ENCODE data around the gene SHLD1.

SHLD1 gene

DNA sequence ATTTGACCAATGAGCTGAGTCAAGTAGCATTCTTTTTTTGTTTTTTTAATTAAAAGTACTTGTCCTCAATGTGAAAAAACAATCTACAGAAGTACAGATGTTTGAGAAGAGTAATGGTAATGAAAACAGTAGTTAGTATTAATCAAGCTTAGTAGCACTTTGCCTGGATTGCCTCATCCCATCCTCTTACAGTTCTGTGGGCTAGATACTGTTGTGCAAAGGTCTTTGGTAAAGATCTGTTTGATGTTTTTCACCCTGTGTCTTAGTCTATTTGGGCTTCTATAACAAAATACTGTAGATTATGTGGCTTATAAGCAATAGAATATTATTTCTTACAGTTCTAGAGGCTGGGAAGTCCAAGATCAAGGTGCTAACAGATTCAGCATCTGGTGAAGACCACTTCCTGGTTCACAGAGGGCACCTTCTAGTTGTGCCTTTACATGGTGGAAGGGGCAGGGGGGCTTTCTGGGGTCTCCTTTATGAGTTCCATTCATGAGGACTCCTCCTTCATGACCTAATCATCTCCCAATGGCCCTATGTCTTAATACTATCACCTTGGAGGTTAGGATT lies 84.3 kb downstream of the SHLD1 start:
- TF ChIP-seq, protein P1, sequence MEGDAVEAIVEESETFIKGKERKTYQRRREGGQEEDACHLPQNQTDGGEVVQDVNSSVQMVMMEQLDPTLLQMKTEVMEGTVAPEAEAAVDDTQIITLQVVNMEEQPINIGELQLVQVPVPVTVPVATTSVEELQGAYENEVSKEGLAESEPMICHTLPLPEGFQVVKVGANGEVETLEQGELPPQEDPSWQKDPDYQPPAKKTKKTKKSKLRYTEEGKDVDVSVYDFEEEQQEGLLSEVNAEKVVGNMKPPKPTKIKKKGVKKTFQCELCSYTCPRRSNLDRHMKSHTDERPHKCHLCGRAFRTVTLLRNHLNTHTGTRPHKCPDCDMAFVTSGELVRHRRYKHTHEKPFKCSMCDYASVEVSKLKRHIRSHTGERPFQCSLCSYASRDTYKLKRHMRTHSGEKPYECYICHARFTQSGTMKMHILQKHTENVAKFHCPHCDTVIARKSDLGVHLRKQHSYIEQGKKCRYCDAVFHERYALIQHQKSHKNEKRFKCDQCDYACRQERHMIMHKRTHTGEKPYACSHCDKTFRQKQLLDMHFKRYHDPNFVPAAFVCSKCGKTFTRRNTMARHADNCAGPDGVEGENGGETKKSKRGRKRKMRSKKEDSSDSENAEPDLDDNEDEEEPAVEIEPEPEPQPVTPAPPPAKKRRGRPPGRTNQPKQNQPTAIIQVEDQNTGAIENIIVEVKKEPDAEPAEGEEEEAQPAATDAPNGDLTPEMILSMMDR (IDR thresholded peaks at IDR 0.05; ENCODE audit: extremely low read depth, missing control alignments), result no peak
- no peak for DNase-seq (ENCODE audit: low spot score)

DNA sequence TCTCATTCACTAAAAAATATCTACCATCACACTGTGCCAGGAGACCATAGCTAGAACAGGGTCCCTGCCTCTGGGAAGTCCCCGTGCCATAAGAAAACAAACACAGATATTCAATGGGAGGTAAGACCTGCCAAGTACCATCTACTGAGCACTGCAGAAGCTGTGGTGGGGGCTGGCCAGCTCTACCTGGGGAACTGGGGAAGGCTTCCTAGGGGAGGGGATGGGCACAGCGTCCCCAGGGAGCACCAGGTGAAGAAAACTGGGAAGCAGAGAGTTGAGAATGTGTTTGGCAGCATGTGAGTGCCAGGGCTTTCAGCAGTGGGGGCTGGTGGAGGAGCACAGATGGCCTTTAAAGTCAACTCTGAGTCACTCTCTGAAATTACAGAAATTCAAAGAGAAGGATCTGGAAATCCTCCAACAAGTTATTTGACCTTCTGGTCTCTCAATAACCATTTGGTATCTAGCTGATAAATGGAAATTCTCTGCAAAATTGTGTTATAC lies 85.2 kb downstream of the SHLD1 start:
- DNase-seq (ENCODE audit: low spot score), result no peak
- TF ChIP-seq, protein P1 (IDR thresholded peaks at IDR 0.05; ENCODE audit: extremely low read depth, missing control alignments), result no peak

DNA sequence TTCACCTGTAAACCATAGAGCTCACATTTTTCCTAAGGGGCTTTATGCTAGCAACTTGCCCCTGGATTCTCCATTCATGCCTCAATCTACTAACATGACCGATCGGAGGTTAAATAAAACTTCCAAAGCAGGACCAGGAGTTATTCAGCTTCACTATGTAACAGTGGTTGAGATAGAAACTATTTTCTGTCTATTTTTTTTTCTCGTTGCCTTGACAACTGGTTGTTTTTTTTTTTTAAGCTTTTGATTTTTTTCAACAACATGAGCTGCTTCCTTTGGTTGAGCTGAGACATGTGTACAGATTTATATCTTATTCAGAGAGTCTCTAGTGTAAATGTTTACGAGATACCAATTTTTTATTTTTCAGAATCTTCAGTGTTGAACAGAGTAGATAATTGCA lies 85.7 kb downstream of the SHLD1 start:
- TF ChIP-seq, protein P1 (IDR thresholded peaks at IDR 0.05; ENCODE audit: extremely low read depth, missing control alignments), result no peak
- peak; percentile 32 for DNase-seq (ENCODE audit: low spot score)

DNA sequence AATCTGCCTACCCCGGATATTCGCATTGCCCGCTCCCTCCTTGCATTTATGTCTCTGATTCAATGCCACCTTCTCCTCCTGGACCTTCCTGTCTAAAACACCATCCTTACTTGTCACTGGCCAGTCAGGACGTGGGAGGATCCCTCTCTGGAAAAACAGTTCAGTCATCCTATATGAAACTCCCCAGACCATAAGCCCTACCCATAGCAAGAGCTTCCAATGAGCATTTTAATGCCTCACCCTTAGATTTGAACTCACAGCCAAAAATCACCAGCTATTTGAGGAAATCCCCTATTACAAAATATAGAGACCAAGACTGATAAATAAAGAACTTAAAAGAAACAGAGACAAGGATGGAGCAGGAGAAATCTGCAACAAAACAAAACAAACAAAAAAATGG lies 86.4 kb downstream of the SHLD1 start:
- TF ChIP-seq, protein P1 (IDR thresholded peaks at IDR 0.05; ENCODE audit: extremely low read depth, missing control alignments), result no peak
- DNase-seq (ENCODE audit: low spot score), result no peak

DNA sequence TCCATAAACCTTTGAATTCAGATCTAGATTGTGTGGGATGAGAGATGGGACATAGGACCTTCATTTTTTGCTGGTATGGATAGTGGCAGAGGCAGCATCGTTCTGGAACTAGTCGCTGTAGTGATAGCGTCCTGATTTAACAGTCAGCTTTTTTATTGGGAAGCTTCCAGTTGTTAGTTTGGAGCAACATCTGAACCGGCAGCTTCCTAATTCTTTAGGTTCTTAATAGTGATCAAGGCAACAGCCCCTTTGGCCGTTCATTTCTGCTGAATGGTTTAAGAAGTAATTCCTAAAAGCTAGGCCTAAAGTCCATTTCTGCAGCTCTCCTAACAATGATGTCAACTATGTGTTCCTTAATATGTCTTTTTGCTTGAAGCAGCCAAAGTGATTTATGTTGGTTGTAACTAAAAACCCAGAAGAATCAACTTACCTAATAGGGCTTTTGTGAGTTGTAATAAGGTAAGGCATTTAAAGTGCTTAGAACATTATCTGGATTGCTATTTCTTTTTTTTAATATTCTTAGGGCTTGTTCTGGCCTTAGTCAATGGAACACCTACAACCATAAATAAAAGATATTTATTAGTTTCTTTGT lies 90.3 kb downstream of the SHLD1 start:
- DNase-seq (ENCODE audit: low spot score), result no peak
- TF ChIP-seq, protein P1 (IDR thresholded peaks at IDR 0.05; ENCODE audit: extremely low read depth, missing control alignments), result no peak

DNA sequence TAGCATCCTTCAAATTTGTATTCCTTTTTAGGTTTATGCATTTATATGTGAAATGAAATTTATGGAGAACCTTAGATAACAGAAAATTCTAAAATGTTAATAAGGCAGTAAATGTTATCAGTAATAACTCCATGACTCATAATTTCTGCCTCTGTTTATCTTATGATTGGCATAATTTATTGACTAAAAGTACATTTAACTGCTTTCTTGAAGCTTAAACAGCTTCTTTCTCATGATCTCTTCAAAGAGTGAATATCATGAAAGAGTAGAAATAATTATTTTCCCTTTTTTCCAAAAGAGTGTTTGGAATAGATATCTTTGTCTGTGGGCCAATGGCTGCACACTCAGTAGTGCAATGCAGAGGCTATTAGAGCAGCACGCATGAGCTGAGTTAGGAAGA lies 91.3 kb downstream of the SHLD1 start:
- TF ChIP-seq, protein P1 (IDR thresholded peaks at IDR 0.05; ENCODE audit: extremely low read depth, missing control alignments), result no peak
- DNase-seq (ENCODE audit: low spot score), result no peak

DNA sequence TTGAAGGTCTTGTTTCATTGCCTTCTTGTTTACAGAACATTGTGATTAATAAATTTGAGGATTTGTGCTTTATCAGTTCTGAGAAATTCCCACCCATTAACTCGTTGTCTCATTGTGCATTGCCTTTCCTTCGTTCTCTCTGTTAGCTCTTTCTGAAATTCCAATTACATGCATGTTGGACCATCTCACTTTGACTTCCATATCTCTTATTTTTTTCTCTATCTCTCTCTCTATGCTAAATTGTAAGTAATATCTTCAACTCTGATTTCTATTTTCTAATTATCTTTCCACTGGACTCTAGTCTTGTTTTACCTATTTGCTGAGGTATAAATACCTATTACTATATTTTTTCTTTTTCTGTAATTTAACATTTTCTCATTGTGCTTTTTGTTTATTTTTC lies 92.3 kb downstream of the SHLD1 start:
- DNase-seq (ENCODE audit: low spot score), result no peak
- TF ChIP-seq, protein P1 (IDR thresholded peaks at IDR 0.05; ENCODE audit: extremely low read depth, missing control alignments), result no peak

Measured in GM20000 (cell line).